GM12878 (cell line): ENCODE measurements around the gene APBA1.

Experiments used
- EGR1 ChIP-seq, 2 experiments: IDR thresholded peaks; 1 replicate in 1 of 2; 2 replicates in 1 of 2; pipeline ENCODE4 v1.6.1; 2011 to 2012; ENCODE audit warnings: low read depth in 2 of 2, low read length in 2 of 2, borderline replicate concordance in 1 of 2, mild to moderate bottlenecking in 1 of 2, moderate library complexity in 1 of 2
- HDAC2 ChIP-seq: fragments of 200-600 bp; sonication (generic); IDR thresholded peaks from 2 replicates; pipeline ENCODE4 v1.6.1; 2017
- POLR2AphosphoS5 ChIP-seq: IDR thresholded peaks from 2 replicates; pipeline ENCODE4 v1.6.1; 2011; ENCODE audit warnings: mild to moderate bottlenecking, low read length, inconsistent platforms
- SIN3A ChIP-seq: IDR thresholded peaks from 2 replicates; pipeline ENCODE4 v1.6.1; 2012; ENCODE audit warnings: low read depth, low read length, improper control_type of control experiment
- TF ChIP-seq, protein P1 (sequence below): fragments of 450-650 bp; IDR thresholded peaks from 2 replicates; pipeline ENCODE4 v1.6.1; 2017; ENCODE audit warnings: mild to moderate bottlenecking
- TF ChIP-seq, protein P2 (sequence below): IDR thresholded peaks from 2 replicates; pipeline ENCODE4 v1.6.1; 2011; ENCODE audit warnings: low read depth, low read length, improper control_type of control experiment, borderline replicate concordance
- TF ChIP-seq, protein P3 (sequence below): fragments of 450-650 bp; IDR thresholded peaks from 2 replicates; pipeline ENCODE4 v1.6.1; 2016; ENCODE audit warnings: mild to moderate bottlenecking
- TF ChIP-seq, protein P4 (sequence below): fragments of 450-650 bp; formaldehyde crosslinking; IDR thresholded peaks from 2 replicates; pipeline ENCODE4 v1.5.0; 2022; ENCODE audit warnings: mild to moderate bottlenecking, missing genetic modification characterization

DNA sequence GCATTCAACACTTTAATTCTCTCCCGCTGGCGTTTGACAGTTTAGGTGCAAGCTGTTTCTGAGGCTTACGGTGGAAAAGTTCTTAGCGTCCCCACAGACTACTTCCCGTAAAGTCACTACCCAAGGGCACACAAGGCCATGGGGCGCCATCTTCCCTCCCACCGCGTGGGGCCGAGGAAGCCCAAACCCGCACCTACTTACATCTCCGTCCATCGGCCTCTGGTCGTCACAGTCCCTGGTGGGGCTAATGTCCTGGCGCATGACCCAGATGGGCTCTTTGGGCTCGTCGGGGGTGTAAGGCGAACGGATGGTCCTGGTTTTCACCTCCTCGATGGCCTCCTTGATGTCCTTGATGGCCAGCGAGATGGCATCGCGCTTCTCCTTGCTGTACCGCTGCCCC, 156.4 kb downstream of the APBA1 start:
- no peak for TF ChIP-seq EGR1 (IDR thresholded peaks at IDR 0.05; ENCODE audit: borderline replicate concordance in 1 of 2, low read depth in 2 of 2, low read length in 2 of 2)
- no peak for TF ChIP-seq POLR2AphosphoS5
- TF ChIP-seq, protein P1, sequence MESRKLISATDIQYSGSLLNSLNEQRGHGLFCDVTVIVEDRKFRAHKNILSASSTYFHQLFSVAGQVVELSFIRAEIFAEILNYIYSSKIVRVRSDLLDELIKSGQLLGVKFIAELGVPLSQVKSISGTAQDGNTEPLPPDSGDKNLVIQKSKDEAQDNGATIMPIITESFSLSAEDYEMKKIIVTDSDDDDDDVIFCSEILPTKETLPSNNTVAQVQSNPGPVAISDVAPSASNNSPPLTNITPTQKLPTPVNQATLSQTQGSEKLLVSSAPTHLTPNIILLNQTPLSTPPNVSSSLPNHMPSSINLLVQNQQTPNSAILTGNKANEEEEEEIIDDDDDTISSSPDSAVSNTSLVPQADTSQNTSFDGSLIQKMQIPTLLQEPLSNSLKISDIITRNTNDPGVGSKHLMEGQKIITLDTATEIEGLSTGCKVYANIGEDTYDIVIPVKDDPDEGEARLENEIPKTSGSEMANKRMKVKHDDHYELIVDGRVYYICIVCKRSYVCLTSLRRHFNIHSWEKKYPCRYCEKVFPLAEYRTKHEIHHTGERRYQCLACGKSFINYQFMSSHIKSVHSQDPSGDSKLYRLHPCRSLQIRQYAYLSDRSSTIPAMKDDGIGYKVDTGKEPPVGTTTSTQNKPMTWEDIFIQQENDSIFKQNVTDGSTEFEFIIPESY: no peak
- TF ChIP-seq, protein P2, sequence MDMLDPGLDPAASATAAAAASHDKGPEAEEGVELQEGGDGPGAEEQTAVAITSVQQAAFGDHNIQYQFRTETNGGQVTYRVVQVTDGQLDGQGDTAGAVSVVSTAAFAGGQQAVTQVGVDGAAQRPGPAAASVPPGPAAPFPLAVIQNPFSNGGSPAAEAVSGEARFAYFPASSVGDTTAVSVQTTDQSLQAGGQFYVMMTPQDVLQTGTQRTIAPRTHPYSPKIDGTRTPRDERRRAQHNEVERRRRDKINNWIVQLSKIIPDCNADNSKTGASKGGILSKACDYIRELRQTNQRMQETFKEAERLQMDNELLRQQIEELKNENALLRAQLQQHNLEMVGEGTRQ: no peak
- TF ChIP-seq, protein P3, sequence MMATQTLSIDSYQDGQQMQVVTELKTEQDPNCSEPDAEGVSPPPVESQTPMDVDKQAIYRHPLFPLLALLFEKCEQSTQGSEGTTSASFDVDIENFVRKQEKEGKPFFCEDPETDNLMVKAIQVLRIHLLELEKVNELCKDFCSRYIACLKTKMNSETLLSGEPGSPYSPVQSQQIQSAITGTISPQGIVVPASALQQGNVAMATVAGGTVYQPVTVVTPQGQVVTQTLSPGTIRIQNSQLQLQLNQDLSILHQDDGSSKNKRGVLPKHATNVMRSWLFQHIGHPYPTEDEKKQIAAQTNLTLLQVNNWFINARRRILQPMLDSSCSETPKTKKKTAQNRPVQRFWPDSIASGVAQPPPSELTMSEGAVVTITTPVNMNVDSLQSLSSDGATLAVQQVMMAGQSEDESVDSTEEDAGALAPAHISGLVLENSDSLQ: no peak
- TF ChIP-seq, protein P4, sequence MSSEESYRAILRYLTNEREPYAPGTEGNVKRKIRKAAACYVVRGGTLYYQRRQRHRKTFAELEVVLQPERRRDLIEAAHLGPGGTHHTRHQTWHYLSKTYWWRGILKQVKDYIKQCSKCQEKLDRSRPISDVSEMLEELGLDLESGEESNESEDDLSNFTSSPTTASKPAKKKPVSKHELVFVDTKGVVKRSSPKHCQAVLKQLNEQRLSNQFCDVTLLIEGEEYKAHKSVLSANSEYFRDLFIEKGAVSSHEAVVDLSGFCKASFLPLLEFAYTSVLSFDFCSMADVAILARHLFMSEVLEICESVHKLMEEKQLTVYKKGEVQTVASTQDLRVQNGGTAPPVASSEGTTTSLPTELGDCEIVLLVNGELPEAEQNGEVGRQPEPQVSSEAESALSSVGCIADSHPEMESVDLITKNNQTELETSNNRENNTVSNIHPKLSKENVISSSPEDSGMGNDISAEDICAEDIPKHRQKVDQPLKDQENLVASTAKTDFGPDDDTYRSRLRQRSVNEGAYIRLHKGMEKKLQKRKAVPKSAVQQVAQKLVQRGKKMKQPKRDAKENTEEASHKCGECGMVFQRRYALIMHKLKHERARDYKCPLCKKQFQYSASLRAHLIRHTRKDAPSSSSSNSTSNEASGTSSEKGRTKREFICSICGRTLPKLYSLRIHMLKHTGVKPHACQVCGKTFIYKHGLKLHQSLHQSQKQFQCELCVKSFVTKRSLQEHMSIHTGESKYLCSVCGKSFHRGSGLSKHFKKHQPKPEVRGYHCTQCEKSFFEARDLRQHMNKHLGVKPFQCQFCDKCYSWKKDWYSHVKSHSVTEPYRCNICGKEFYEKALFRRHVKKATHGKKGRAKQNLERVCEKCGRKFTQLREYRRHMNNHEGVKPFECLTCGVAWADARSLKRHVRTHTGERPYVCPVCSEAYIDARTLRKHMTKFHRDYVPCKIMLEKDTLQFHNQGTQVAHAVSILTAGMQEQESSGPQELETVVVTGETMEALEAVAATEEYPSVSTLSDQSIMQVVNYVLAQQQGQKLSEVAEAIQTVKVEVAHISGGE (CRISPR knock-in tag): no peak
- no peak for TF ChIP-seq SIN3A
- no peak for TF ChIP-seq HDAC2
